ENCODE data around the gene ADM2.

Gene ADM2

DNA sequence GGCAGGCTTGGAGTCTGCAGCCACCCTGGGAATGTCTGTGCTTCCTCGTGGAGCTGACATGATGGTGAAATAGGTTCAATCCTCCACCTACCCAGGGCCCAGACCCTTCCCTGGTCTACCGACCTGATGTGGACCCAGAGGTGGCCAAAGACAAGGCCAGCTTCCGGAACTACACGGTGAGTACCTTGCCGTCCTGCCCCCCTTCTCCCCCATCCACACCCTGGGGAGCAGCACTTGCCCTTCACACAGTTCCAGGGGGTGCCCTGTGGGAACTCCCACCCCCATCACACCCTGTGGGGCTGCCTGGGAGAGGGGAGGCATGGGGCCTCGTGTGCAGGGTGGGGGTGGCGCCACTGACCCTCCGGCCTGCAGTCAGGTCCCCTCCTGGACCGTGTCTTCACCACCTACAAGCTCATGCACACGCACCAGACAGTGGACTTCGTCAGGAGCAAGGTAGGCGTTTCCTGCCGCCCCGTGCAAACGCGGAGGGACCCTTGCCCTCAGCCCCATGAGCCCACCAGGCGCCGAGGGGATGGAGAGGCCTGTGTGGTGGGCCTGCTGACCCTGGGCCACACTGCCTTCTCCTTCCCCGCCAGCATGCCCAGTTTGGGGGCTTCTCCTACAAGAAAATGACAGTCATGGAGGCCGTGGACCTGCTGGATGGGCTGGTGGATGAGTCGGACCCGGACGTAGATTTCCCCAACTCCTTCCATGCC is 6.1 kb downstream of the ADM2 start:
- no peak for DNase-seq

DNA sequence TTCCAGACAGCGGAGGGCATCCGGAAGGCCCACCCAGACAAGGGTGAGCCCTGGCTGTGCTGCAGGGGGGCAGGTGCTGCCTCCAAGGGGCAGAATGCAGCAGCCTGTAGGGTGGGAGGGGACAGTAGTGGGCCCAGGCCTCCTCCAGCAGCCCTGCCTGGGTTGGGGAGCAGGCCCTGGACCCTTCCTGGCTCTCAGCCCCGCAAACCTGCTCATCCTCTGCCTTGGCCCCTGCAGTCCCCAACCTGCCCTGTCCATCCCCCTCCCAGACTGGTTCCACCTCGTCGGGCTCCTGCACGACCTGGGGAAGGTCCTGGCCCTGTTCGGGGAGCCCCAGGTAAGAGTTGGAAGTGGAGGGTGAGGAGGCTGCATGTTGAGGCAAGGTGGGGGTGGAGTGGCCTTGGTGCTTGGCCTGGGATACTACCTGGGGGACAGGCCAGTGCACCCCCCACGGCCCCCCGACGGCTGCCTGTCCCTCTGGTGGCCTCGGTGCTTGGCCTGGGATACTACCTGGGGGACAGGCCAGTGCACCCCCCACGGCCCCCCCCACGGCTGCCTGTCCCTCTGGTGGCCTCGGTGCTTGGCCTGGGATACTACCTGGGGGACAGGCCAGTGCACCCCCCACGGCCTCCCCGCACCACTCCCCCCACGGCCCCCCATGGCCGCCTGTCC is 6.8 kb downstream of the ADM2 start:
- no peak for DNase-seq

GRCh38 chr22:50488886-50489285 is 7.5 kb downstream of the ADM2 start:
- DNase-seq: no peak

DNA sequence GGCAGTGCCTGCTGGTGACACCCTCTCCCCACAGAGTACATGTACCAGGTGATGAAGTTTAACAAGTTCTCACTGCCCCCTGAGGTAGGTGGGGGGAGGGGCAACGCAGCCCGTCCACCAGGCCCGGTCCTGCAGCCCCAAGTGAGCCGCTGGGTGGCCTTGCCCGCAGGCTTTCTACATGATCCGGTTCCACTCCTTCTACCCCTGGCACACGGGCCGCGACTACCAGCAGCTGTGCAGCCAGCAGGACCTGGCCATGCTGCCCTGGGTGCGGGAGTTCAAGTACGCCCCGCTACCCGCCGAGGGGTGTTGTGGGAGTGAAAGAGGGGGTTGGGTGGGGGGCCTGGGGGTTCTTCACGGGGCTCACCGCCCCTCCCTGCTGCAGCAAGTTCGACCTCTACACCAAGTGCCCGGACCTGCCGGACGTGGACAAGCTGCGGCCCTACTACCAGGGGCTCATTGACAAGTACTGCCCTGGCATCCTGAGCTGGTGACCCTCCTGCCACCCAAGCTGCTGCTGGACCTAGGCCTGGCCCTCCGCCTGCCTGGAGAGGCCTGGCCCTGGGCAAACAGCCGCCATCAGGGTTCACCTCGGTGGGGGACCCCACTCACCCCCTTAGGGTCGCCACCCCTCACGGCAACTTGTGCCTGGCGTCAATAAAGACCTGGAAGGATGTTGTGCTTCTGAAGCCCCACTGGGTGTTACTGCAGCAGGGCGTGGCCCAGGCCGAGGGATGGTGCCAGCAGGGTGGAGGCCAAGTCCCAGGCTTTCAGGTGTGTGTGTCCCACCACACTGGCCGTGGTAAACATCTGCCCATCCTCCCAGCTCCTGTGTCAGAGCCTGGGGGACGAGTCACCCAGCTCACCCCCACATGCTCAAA is 8.3 kb downstream of the ADM2 start:
- no peak for DNase-seq

DNA sequence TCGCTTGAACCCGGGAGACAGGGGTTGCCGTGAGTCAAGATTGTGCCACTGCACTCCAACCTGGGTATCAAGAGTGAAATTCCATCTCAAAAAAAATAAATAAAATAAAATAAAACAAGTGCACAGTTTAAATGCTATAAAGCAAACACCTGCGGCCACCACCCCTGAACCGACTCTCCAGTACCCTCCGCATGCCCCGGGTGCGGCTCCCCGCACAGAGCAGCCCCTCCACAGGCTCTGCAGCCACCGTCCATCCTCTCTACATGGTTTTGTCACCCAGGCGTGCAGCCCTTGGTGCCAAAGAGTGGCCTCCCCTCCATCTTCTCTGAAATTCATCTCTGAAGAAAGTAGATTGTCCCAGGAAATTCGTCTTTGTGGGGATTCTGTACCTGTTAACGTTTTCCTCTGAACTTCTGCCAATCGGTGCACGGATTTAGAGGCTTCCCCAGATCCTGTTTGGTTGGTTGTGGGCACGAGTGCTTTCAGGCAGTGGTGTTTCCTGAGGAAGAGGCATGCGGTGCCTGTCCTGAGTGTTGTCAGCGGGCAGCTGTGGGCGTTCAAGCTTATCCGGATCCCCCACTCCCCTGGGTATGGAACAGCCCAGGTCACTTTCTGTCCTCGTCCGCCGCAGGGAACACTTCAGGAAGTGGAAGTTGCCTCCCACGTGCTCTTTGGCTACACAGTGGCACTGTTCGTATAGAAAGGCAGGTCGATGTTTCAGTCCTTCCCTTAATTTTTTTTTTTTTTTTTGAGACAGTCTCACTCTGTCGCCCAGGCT is 9.4 kb downstream of the ADM2 start:
- DNase-seq: no peak

DNA sequence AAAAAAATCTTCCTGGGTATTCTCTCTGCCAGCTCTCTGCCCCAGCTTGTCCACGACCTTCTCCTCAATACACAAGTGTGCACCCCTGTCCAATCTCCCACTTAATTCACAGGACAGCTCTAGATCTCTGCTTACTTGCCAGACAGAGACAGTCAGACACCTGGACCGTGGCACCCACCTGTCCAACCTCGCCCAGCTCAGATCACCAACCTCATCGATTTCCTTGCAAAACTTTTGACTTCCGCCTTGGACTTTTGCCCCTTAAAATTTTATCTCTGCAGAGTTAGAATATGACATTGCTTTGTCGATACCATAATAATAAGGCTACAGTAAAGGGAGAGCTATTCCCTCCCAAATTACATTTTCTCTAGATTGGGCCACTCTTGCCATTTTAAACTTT is 15.8 kb downstream of the ADM2 start:
- no peak for DNase-seq

DNA sequence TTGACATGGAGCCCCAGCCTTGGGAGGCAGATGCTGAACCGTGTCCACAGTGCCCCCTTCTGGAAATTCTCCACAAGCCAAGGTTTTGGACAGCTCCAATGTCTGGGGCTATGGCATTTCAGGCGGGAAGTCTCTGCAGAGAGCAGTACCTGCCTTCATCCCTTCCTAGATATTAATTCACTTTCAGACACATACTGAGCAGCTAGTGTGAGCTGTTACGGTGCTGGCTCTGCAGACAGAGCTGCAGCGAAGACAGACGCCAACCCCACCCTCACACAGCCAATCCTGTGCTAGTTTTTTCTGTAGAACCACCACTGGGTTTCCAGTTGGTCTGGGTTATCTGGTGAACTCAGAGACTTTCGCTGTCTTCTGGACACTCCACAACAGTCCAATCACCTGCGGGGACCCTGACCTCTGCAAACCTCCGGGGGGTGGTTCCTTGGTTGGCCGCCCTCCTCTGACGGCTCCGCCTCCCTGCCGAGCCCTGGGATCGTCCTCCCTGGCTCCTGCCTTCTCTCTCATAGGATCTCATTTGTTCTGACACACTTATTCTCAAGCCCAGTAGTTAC is 17.1 kb downstream of the ADM2 start:
- peak; percentile 26 for DNase-seq

DNA sequence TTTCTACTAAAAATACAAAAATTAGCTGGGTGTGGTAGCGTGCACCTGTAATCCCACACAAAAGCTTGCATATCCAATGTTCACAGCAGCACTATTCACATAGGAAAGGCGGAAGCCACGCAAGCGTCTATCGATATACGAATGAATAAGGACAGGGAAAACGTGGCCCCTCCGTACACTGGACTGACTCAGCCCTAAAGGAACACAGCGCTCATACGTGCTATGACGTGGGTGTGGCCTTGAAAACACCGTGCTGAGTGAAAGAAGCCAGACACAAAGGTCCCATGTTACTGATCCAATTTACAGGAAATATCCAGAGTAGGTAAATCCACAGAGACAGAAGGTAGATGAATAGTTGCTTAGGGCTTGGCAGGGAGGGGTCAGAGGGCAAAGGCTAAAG is 19.1 kb downstream of the ADM2 start:
- DNase-seq: no peak

- no peak for DNase-seq
Measured at GRCh38 chr22:50502096-50502495, 20.8 kb downstream of the ADM2 start.

- DNase-seq: no peak
Measured at GRCh38 chr22:50502628-50503474, 21.5 kb downstream of the ADM2 start.

DNA sequence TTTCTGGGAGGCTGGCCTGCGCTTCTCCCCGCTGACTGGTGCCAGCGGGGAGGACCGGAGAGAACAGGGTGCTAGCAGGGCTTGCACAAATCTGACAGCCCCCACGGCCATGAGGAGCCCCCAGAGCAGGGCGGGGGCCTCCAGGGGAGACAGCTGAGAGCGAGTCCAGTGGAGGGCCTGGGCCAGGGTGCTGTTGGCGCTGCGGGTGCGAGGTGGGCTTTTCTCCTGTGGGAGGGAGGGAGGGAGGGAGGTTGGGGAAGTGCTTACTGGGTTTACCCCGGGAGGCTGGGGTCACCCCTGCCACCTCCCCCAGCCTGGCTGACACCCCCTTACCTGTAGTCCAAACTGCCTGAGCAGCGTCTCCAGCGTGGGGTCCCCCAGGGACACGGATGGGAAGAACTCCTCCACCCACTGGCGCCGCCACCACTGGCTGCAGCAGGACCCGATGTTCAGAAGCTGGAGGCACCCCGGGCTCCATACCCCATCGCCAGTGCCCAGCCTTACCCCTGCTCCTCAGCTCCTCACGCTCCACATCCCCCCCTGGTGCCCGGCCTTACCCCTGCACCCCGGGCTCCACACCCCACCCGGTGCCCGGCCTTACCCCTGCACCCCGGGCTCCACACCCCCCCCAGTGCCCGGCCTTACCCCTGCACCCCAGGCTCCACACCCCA is 22.3 kb downstream of the ADM2 start:
- DNase-seq: no peak

DNA sequence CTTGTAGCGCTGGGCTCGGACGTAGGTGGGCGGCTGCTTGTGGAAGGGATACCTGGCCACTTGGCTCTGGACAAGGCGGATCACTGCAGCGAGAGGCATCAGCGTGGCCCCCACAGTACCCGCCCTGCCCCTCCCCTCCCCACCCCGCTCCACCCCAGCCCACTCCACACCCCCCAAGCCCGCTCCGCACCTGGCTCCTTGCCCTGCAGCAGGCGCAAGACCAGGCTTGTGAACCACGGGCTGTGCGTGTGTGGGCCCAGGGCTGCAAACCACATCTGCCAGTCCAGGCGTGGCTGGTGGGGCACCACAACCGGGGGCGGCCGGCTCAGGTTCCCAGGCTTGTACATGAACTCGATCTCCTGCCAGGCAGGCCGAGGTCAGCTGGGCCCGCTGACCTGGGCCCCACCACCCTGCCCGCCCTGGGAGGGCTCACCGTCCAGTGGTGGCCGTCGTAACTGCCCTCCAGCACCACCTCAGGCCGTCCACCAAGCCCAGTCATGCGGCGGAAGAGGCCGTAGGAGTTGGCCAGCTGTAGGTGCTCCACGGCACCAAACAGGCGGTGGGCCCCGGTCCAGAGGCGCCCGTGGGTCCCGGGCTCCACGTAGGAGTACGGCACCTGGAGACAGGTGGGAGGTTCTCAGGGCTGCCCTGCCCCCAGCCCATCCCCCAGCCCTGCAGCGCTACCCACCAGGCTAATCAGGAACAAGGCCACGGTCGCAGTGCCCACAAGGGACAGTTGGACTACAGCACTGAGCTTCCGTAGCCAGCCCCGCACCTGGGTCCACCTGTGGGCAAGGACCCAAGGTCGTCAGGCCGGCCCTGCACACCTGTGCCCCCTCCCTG is 23.2 kb downstream of the ADM2 start:
- DNase-seq: no peak

DNA sequence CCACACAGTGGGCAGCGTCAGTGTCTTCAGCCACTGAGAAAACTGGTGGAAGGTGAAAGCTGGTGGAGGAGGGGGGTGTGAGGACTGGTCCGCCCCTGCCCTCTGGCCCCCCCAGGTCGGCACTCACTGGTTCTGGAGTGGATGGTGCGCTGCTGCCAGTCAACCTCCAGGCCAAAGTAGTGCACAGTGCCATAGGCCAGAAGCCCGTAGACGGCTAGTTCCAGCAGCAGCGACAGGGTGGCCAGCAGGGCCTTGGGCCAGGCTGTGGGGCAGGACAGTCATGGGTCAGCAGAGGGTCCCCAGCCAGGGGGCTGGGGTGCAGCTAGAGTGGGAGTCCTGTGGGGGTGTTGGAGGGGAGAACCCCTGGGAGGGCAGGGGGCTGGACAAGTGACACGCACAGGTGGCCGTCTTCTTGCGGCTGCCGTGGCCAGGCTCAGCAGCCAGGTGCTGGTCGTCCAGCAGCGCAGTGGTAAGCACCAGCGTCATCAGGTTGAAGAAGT is 24.0 kb downstream of the ADM2 start:
- no peak for DNase-seq

DNA sequence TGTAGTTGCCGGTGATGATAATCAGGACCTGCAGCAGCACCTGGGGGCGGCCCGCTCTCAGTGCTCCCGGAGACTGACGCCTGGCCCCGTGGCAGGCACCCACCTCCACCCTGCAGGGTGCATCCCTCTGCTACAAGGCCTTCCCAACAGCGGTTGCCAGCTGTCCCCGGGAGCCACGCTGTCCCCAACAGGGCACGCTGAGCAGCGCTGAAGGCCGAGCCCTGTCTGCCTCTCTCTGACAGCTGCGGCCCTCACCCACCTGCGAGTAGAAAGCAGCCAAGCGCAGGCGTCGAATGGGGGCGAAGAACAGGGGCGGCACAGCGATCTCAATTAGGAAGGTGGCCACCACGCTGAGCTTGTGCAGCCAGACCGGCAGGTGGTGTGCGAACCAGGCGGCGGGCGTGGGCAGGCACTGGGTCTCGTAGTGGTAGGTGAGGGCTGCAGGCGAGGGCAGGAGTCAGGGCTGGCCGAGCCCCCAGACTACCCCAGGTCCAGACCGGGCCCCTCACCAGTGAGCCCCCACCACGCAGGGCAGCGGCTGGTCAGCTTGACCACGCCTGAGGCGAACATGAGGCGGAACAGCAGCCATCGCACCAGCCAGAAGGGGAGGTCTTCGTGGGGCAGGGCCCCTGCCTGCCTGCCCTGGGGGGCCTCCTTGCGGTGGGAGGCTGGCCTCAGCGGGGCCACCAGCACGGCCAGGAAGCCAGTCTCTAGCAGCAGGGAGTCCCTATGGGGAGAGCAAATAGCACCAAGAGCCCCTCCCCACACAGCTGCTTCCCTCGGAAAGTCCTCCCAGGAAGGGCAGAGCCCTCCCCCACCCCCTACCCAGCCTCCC is 24.6 kb downstream of the ADM2 start:
- DNase-seq: no peak

DNA sequence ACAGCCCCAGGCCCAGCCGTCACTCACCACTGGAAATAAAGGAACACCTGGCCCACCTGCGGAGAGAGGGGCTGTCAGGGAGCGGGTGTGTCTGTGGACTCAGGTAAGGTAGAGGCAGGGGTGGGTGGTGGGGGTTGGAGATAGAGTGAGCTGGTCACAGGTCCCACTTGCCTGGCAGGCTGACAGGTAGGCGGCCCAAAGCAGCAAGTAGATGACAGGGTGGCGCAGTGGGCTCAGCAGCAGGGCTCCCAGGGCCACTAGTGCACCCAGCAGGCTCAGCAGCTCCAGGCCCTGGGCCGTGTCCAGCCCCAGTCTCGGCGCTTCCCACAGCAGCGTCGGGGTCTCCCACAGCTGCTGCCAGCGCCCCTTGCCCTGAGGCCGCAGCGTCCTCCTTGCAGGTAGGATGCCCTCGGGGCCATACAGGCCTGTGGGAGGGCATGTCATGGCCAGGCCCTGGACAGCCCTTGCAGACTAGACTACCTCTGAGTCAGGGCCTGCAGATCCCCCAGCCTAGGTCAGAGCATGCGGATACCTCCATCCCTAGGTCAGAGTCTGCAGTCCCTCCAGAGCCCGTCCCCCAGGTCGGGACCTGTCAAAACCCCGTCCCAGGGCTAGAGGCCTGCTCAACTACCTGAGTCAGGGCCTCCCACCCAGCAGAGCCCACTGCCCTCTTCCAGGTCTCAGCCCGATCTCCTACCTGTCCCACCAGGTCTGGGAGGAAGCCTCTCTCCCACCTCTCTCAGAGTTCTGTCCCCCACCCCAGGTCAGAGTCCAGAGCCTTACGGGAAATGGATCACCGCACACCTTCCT is 25.5 kb downstream of the ADM2 start:
- DNase-seq: no peak

DNA sequence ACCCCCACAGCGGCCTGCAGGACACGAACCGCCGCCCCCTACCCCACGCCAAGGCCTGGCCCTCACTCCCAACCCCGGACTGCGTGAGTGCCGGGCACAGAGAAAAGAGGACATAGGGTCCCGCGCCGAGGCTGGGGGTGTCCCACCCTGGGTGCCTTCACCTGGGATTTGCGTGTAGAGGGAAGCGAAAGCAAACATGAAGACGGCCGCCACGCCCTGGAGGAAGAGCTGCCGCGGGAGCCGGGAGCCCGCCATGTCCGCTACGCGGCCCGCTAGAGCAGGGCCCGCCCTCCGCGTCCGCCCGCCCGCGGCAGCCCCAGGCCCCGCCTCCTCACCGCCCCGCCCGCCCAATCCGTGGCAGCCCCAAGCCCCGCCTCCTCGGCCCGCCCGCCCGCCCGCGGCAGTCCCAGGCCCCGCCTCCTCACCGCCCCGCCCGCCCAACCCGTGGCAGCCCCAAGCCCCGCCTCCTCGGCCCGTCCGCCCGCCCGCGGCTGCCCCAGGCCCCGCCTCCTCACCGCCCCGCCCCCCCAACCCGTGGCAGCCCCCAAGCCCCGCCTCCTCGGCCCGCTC is 26.2 kb downstream of the ADM2 start, which contains the start of gene LMF2:
Gene LMF2, minus strand, starts transcription at position 282 of the 570 bp plus-strand sequence. Its CDS starts 27 bp downstream, at position 255.
- peak; percentile 20 for DNase-seq

Measured in NCI-H226 (cell line).